NCI-H446 treated with DMSO at 0.1 percent for 48 hours (cell line): Measurements from ENCODE around the gene LIN28A.
"Not testable (repeated sequence)": the region's sequence is repeated elsewhere in the genome, so short reads cannot be mapped to it uniquely, and the experiment has no call there.

ENCODE experiments used
- DNase-seq: peaks from one replicate; lab custom pipeline; 2025; lab: John Stamatoyannopoulos, UW

The LIN28A gene

GRCh38 chr1:26410706-26411623, at the start of gene LIN28A:
TSS of gene LIN28A (plus strand) at chr1:26410817. CDS start at chr1:26410892, 75 bp downstream.
- DNase-seq = no peak

- DNase-seq = no peak
These were observed 49.0 kb upstream of the LIN28A start for GRCh38 chr1:26361605-26362122.

- no peak for DNase-seq
These were observed 48.3 kb upstream of the LIN28A start for GRCh38 chr1:26362331-26362730.

GRCh38 chr1:26363549-26364448, 46.8 kb upstream of the LIN28A start:
- DNase-seq = no peak

GRCh38 chr1:26364956-26365355, 45.7 kb upstream of the LIN28A start:
- peak; percentile 22 for DNase-seq

- no peak for DNase-seq
These were observed 43.2 kb upstream of the LIN28A start for GRCh38 chr1:26367441-26367840.

- no peak for DNase-seq
These were observed 42.6 kb upstream of the LIN28A start for GRCh38 chr1:26368006-26368405.

GRCh38 chr1:26368486-26368885, 42.1 kb upstream of the LIN28A start:
- no peak for DNase-seq

- DNase-seq = no peak
These were observed 39.8 kb upstream of the LIN28A start for GRCh38 chr1:26370591-26371382.

GRCh38 chr1:26372039-26372438, 38.6 kb upstream of the LIN28A start:
- no peak for DNase-seq

GRCh38 chr1:26372611-26373010, 38.0 kb upstream of the LIN28A start, which contains the start of gene ZNF683:
TSS of gene ZNF683 (minus strand) at chr1:26372750. CDS start at chr1:26368571, 4,179 bp downstream.
- not testable (repeated sequence) for DNase-seq

- no peak for DNase-seq
These were observed 37.3 kb upstream of the LIN28A start for GRCh38 chr1:26373281-26373680.

GRCh38 chr1:26373789-26374188, 36.8 kb upstream of the LIN28A start:
- no peak for DNase-seq

- not testable (repeated sequence) for DNase-seq
These were observed 36.3 kb upstream of the LIN28A start for GRCh38 chr1:26374361-26374760.

GRCh38 chr1:26375081-26375480, 35.5 kb upstream of the LIN28A start:
- DNase-seq = no peak

- no peak for DNase-seq
These were observed 34.6 kb upstream of the LIN28A start for GRCh38 chr1:26376050-26376449.

GRCh38 chr1:26378088-26378878, 32.3 kb upstream of the LIN28A start:
- peak; percentile 47 for DNase-seq

GRCh38 chr1:26378879-26379251, 31.8 kb upstream of the LIN28A start:
- DNase-seq = no peak

GRCh38 chr1:26384076-26384475, 26.5 kb upstream of the LIN28A start:
- no peak for DNase-seq

- not testable (repeated sequence) for DNase-seq
These were observed 25.6 kb upstream of the LIN28A start for GRCh38 chr1:26385063-26385462.

GRCh38 chr1:26387447-26387846, 23.2 kb upstream of the LIN28A start:
- no peak for DNase-seq
